Measurements from ENCODE around the gene ADGRB2. TPM values are rescaled to one million over a fixed set of nuclear protein-coding genes. Genes with fewer than 3 reads are reported as not detected.

Gene ADGRB2
- total and polyA plus RNA-seq, 2 donors from 2014 or later = 3.2 to 5.3 TPM

DNA sequence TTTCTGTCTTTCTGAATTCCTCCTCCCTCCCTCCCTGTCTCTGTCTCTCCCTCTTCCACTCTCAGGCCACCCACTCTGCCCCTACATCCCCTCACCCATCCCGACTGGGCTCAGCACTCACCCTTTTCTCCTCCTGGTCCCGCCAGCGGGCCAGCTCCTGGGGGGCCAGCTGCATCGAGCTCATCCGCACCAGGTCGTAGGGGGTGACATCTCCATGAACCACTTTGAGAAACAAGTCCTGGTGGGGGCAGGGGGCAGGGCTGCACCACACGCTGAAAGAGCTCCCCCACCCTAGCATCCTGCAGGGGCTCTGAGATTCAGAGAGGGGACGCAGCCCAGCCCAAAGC lies 33.9 kb upstream of the ADGRB2 start:
- FAIRE-seq = no peak
- no peak overlapping the region for H3K27ac ChIP-seq (ENCODE audit: low read depth in 2 of 2, low read length in 2 of 2)
- H3K27me3 ChIP-seq (ENCODE audit: control insufficient read depth, insufficient read depth, low read length) = no peaks in the 10 kb centered on the region
- peak in 2 of 5 donors; percentile 39 to 47 for DNase-seq
- no peaks in the 10 kb centered on the region for H3K4me1 ChIP-seq (ENCODE audit: control insufficient read depth in 2 of 3, insufficient read depth in 2 of 3, low read depth in 1 of 3, low read length in 3 of 3)
- H3K4me3 ChIP-seq (ENCODE audit: low read length in 3 of 3) = no peak overlapping the region
- TF ChIP-seq, protein P1, sequence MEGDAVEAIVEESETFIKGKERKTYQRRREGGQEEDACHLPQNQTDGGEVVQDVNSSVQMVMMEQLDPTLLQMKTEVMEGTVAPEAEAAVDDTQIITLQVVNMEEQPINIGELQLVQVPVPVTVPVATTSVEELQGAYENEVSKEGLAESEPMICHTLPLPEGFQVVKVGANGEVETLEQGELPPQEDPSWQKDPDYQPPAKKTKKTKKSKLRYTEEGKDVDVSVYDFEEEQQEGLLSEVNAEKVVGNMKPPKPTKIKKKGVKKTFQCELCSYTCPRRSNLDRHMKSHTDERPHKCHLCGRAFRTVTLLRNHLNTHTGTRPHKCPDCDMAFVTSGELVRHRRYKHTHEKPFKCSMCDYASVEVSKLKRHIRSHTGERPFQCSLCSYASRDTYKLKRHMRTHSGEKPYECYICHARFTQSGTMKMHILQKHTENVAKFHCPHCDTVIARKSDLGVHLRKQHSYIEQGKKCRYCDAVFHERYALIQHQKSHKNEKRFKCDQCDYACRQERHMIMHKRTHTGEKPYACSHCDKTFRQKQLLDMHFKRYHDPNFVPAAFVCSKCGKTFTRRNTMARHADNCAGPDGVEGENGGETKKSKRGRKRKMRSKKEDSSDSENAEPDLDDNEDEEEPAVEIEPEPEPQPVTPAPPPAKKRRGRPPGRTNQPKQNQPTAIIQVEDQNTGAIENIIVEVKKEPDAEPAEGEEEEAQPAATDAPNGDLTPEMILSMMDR (IDR thresholded peaks at IDR 0.05; ENCODE audit: borderline replicate concordance, extremely low read depth, insufficient read depth) = no peak
- H3K9me3 ChIP-seq (ENCODE audit: control insufficient read depth in 2 of 3, insufficient read depth in 1 of 3, low read length in 3 of 3) = no peaks in the 10 kb centered on the region
- H3K9ac ChIP-seq (ENCODE audit: low read length in 3 of 3) = no peak overlapping the region
- intact Hi-C loops (cut with DNase I) = no loop called here
- H3K36me3 ChIP-seq (ENCODE audit: control insufficient read depth in 2 of 3, insufficient read depth in 3 of 3, low read length in 3 of 3) = no peaks in the 10 kb centered on the region

DNA sequence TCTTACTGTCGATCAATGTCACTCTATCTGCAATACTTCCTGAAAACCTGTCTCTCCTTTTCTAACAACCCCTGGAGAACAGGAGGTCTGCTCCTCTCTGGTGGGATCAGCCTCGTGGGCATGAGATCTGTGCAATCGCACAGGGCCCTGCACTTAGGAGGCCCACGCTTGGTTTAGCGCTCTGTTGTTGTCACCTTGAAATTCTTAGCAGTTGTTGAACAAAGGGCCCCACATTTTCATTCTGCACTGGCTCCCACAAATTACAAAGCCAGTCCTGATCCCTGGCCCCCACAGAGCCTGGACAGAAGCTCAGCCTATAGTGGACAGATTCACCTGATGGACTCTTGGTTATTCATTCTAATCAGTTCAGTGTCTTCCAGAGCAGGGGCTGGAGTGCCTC lies 33.1 kb upstream of the ADGRB2 start:
- no peaks in the 10 kb centered on the region for H3K4me1 ChIP-seq (ENCODE audit: control insufficient read depth in 2 of 3, insufficient read depth in 2 of 3, low read depth in 1 of 3, low read length in 3 of 3)
- no peaks in the 10 kb centered on the region for H3K36me3 ChIP-seq (ENCODE audit: control insufficient read depth in 2 of 3, insufficient read depth in 3 of 3, low read length in 3 of 3)
- TF ChIP-seq, protein P1 (IDR thresholded peaks at IDR 0.05; ENCODE audit: borderline replicate concordance, extremely low read depth, insufficient read depth) = no peak
- DNase-seq = no peak
- H3K9ac ChIP-seq (ENCODE audit: low read length in 3 of 3) = no peak overlapping the region
- no peaks in the 10 kb centered on the region for H3K27me3 ChIP-seq (ENCODE audit: control insufficient read depth, insufficient read depth, low read length)
- no peak overlapping the region for H3K27ac ChIP-seq (ENCODE audit: low read depth in 2 of 2, low read length in 2 of 2)
- intact Hi-C loops (cut with DNase I) = no loop called here
- no peak for FAIRE-seq
- no peaks in the 10 kb centered on the region for H3K9me3 ChIP-seq (ENCODE audit: control insufficient read depth in 2 of 3, insufficient read depth in 1 of 3, low read length in 3 of 3)
- no peak overlapping the region for H3K4me3 ChIP-seq (ENCODE audit: low read length in 3 of 3)

DNA sequence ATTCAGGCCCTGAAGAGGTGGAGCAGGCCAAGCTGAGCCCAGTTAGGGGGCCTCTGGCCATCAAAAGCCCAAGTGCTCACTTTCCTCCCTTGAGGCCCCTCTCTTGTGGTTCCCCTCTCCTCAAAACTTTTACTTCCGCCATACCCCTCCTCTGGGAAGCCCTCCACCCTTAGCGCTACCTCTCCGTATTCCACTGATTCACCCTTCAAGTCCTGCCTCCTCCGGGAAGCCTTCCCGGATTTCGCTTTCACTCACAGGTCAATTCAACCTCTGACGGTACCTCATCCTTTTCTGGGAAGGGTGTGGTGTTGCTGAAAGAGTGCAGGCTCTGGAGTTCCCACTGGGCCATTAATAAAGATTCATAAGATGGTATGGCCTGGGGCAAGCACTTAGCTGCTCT lies 32.6 kb upstream of the ADGRB2 start:
- Histone ChIP-seq H3K27me3 (ENCODE audit: control insufficient read depth, insufficient read depth, low read length) (no peaks in the 10 kb centered on the region), H3K36me3 (ENCODE audit: control insufficient read depth in 2 of 3, insufficient read depth in 3 of 3, low read length in 3 of 3) (no peaks in the 10 kb centered on the region), H3K4me1 (ENCODE audit: control insufficient read depth in 2 of 3, insufficient read depth in 2 of 3, low read depth in 1 of 3, low read length in 3 of 3) (no peaks in the 10 kb centered on the region), H3K9me3 (ENCODE audit: control insufficient read depth in 2 of 3, insufficient read depth in 1 of 3, low read length in 3 of 3) (no peaks in the 10 kb centered on the region), H3K9ac (ENCODE audit: low read length in 3 of 3) (no peak overlapping the region), H3K4me3 (ENCODE audit: low read length in 3 of 3) (no peak overlapping the region), H3K27ac (ENCODE audit: low read depth in 2 of 2, low read length in 2 of 2) (no peak overlapping the region)
- FAIRE-seq = no peak
- intact Hi-C loops (cut with DNase I) = no loop called here
- TF ChIP-seq, protein P1 (IDR thresholded peaks at IDR 0.05; ENCODE audit: borderline replicate concordance, extremely low read depth, insufficient read depth) = no peak
- DNase-seq = no peak

Measured in kidney (tissue), 14 donors.